Keratinocyte (primary cell): ENCODE measurements around the gene TMCC1. TPM values are rescaled to one million over a fixed set of nuclear protein-coding genes. Genes with fewer than 3 reads are reported as not detected.

Experiments used
- DNase-seq: peaks from one replicate; pipeline ENCODE4 v3.0.0-alpha.2; 2011; ENCODE audit warnings: low read depth, missing footprints, low spot score
- FAIRE-seq: peaks from 2 replicates; lab custom pipeline; 2011; peaks lifted over from hg19 to GRCh38; lab: Jason Lieb, UNC
- H2AFZ ChIP-seq: 2 replicates; pipeline ENCODE4 v1.6.0; 2012; ENCODE audit warnings: low read length, control low read depth, inconsistent platforms; ENCODE audit not compliant: control insufficient read depth
- H3K27ac ChIP-seq: 2 replicates; pipeline ENCODE4 v1.5.1; 2011; ENCODE audit warnings: low read length; ENCODE audit not compliant: control insufficient read depth, insufficient read depth
- H3K27me3 ChIP-seq: 3 replicates; pipeline ENCODE4 v1.6.0; 2011; ENCODE audit warnings: low read length; ENCODE audit not compliant: control insufficient read depth, insufficient read depth; ENCODE audit errors: extremely low read depth
- H3K36me3 ChIP-seq, 2 experiments: 2 replicates in 1 of 2; 3 replicates in 1 of 2; pipeline ENCODE4 v1.5.1; 2011; ENCODE audit warnings: low read length in 2 of 2, mild to moderate bottlenecking in 1 of 2; ENCODE audit not compliant: control insufficient read depth in 2 of 2, insufficient read depth in 2 of 2; ENCODE audit errors: extremely low read depth in 1 of 2
- H3K4me1 ChIP-seq: 3 replicates; pipeline ENCODE4 v1.5.1; 2011; ENCODE audit warnings: low read length; ENCODE audit not compliant: control insufficient read depth, insufficient read depth; ENCODE audit errors: extremely low read depth
- H3K4me2 ChIP-seq: 3 replicates; pipeline ENCODE4 v1.6.0; 2011; ENCODE audit warnings: low read depth, low read length; ENCODE audit not compliant: control insufficient read depth, insufficient read depth; ENCODE audit errors: extremely low read depth
- H3K4me3 ChIP-seq, 3 experiments: fragments of 200-600 bp in 1 of 3; sonication (generic) in 1 of 3; 2 replicates in 2 of 3; 3 replicates in 1 of 3; pipeline ENCODE4 v1.5.1; 2011 to 2016; ENCODE audit warnings: low read length in 3 of 3, mild to moderate bottlenecking in 3 of 3, control low read depth in 2 of 3, inconsistent platforms in 1 of 3, low read depth in 1 of 3, mixed read lengths in 1 of 3, mixed run types in 1 of 3, moderate library complexity in 1 of 3; ENCODE audit not compliant: control insufficient read depth in 2 of 3, insufficient read depth in 2 of 3; ENCODE audit errors: extremely low read depth in 1 of 3
- H3K79me2 ChIP-seq: 2 replicates; pipeline ENCODE4 v1.6.0; 2012; ENCODE audit warnings: low read length; ENCODE audit not compliant: control insufficient read depth, insufficient read depth
- H3K9ac ChIP-seq: 3 replicates; pipeline ENCODE4 v1.6.0; 2011; ENCODE audit warnings: low read length; ENCODE audit not compliant: control insufficient read depth, insufficient read depth; ENCODE audit errors: extremely low read depth
- H3K9me1 ChIP-seq: 3 replicates; pipeline ENCODE4 v1.6.0; 2011; ENCODE audit warnings: low read length; ENCODE audit not compliant: control insufficient read depth, insufficient read depth; ENCODE audit errors: extremely low read depth
- H3K9me3 ChIP-seq: 2 replicates; pipeline ENCODE4 v1.5.1; 2012; ENCODE audit warnings: low read depth, low read length; ENCODE audit not compliant: control insufficient read depth
- H4K20me1 ChIP-seq: 3 replicates; pipeline ENCODE4 v1.6.0; 2011; ENCODE audit warnings: low read length; ENCODE audit not compliant: control insufficient read depth, insufficient read depth; ENCODE audit errors: extremely low read depth
- EZH2 ChIP-seq: IDR thresholded peaks from one replicate; pipeline ENCODE4 v1.6.1; 2012; ENCODE audit warnings: inconsistent platforms, mild to moderate bottlenecking, low read length, moderate library complexity
- dilution Hi-C: fragments of 300-500 bp; cut with MboI; formaldehyde crosslinking; loops from one replicate; pipeline ENCODE4 v1.7.0; 2020; ENCODE audit warnings: low sequenced_read_pairs; ENCODE audit not compliant: extremely low pct_ligation_motif_present
- polyA plus RNA-seq, 5 experiments: library from polyadenylated mRNA; depleted of rRNA in 3 of 5; stranded (reverse) in 3 of 5; stranded (forward) in 1 of 5; unstranded in 1 of 5; fragments of >200 nt; gene quantifications; 1 replicate in 1 of 5; 2 replicates in 3 of 5; 3 replicates in 1 of 5; pipeline versions ENCODE4 v1.2.1 to v1.2.3, GENCODE V29; 2011 to 2012; ENCODE audit warnings: missing spikeins in 2 of 5, low read depth in 1 of 5, low replicate concordance in 1 of 5
- TF ChIP-seq, protein P1 (sequence below), 3 experiments: IDR thresholded peaks in 1 of 3; conservative IDR thresholded peaks in 1 of 3; optimal IDR thresholded peaks in 1 of 3; 2 replicates in 2 of 3; 3 replicates in 1 of 3; pipeline versions ENCODE3 to v1.5.1; 2011; ENCODE audit warnings: low read length in 3 of 3, mild to moderate bottlenecking in 3 of 3, moderate library complexity in 2 of 3, control low read depth in 1 of 3, inconsistent platforms in 1 of 3; ENCODE audit not compliant: insufficient read depth in 2 of 3; ENCODE audit errors: extremely low read depth in 1 of 3

TMCC1 gene
- polyA plus RNA-seq, 1 donor (not counting 4 experiments of a cell fraction or from before 2014, with no cell fraction given) = 27.7 TPM

- dilution Hi-C loops = no loop called here
- FAIRE-seq (no peak), DNase-seq (no peak)
- H3K4me3 ChIP-seq = no peak overlapping the region
- peaks cover 4 to 8% of the 10 kb centered on the region in 2 experiments for H3K36me3 ChIP-seq
- H3K9me3 ChIP-seq = no peaks in the 10 kb centered on the region
- peaks cover 66% of the 10 kb centered on the region for H3K79me2 ChIP-seq
- no peaks in the 10 kb centered on the region for H3K27me3 ChIP-seq
- H2AFZ ChIP-seq = no peak overlapping the region
- no peak overlapping the region for H3K9ac ChIP-seq
- H3K9me1 ChIP-seq = no peaks in the 10 kb centered on the region
- H3K4me1 ChIP-seq = peaks cover 39% of the 10 kb centered on the region
- no peak overlapping the region for H3K4me2 ChIP-seq
- no peak overlapping the region for H3K27ac ChIP-seq
- no peaks in the 10 kb centered on the region for H4K20me1 ChIP-seq
- TF ChIP-seq, protein P1, sequence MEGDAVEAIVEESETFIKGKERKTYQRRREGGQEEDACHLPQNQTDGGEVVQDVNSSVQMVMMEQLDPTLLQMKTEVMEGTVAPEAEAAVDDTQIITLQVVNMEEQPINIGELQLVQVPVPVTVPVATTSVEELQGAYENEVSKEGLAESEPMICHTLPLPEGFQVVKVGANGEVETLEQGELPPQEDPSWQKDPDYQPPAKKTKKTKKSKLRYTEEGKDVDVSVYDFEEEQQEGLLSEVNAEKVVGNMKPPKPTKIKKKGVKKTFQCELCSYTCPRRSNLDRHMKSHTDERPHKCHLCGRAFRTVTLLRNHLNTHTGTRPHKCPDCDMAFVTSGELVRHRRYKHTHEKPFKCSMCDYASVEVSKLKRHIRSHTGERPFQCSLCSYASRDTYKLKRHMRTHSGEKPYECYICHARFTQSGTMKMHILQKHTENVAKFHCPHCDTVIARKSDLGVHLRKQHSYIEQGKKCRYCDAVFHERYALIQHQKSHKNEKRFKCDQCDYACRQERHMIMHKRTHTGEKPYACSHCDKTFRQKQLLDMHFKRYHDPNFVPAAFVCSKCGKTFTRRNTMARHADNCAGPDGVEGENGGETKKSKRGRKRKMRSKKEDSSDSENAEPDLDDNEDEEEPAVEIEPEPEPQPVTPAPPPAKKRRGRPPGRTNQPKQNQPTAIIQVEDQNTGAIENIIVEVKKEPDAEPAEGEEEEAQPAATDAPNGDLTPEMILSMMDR (optimal IDR thresholded peaks at IDR 0.05 in 1 of 3, IDR thresholded peaks at IDR 0.05 in 1 of 3, conservative IDR thresholded peaks at IDR 0.05 in 1 of 3; ENCODE audit: extremely low read depth in 1 of 3, insufficient read depth in 2 of 3, low read length in 3 of 3) = no peak
- TF ChIP-seq EZH2 = no peak
These were observed 236.8 kb downstream of the TMCC1 start for GRCh38 chr3:129656659-129657247.

GRCh38 chr3:129655291-129655700 lies 238.2 kb downstream of the TMCC1 start:
- dilution Hi-C loops = no loop called here

More at GRCh38 chr3:129655291-129655700, 238.2 kb downstream of the TMCC1 start:
- no peak for FAIRE-seq
- no peaks in the 10 kb centered on the region for H3K27me3 ChIP-seq
- TF ChIP-seq, protein P1 (optimal IDR thresholded peaks at IDR 0.05 in 1 of 3, IDR thresholded peaks at IDR 0.05 in 1 of 3, conservative IDR thresholded peaks at IDR 0.05 in 1 of 3; ENCODE audit: extremely low read depth in 1 of 3, insufficient read depth in 2 of 3, low read length in 3 of 3) = no peak
- no peak for TF ChIP-seq EZH2
- H3K4me1 ChIP-seq = peaks cover 50% of the 10 kb centered on the region
- H3K9me1 ChIP-seq = no peaks in the 10 kb centered on the region
- H3K4me2 ChIP-seq = no peak overlapping the region
- no peaks in the 10 kb centered on the region for H4K20me1 ChIP-seq
- H3K79me2 ChIP-seq = peaks cover 53% of the 10 kb centered on the region
- no peak for DNase-seq
- H3K4me3 ChIP-seq = no peak overlapping the region
- no peak overlapping the region for H3K9ac ChIP-seq
- H3K9me3 ChIP-seq = no peaks in the 10 kb centered on the region
- no peak overlapping the region for H3K27ac ChIP-seq
- no peak overlapping the region for H2AFZ ChIP-seq
- peaks cover 0 to 10% of the 10 kb centered on the region in 2 experiments for H3K36me3 ChIP-seq
